HFF-Myc (cell line): ENCODE data around the gene REXO5.

Source experiments
- DNase-seq: peaks from one replicate; pipeline ENCODE4 v3.0.0-alpha.2; 2011; ENCODE audit warnings: low read depth; ENCODE audit errors: extremely low read depth
- H3K4me3 ChIP-seq: replicated peaks from 2 replicates; pipeline ENCODE4 v1.5.1; 2011; ENCODE audit warnings: low read depth, mild to moderate bottlenecking, control low read depth, low read length
- CTCF ChIP-seq: IDR thresholded peaks from 2 replicates; pipeline ENCODE4 v1.5.1; 2012; ENCODE audit warnings: mild to moderate bottlenecking, low read depth, low read length, control low read depth; ENCODE audit errors: missing control alignments

REXO5 gene

GRCh38 chr16:20781697-20782096, 24.6 kb upstream of the REXO5 start:
- no peak overlapping the region for H3K4me3 ChIP-seq
- no peak for DNase-seq
- TF ChIP-seq CTCF = no peak

- TF ChIP-seq CTCF = no peak
- H3K4me3 ChIP-seq = no peak overlapping the region
- no peak for DNase-seq
Observed at GRCh38 chr16:20782470-20782869, 23.9 kb upstream of the REXO5 start.

GRCh38 chr16:20784204-20784603, 22.1 kb upstream of the REXO5 start:
- no peak for TF ChIP-seq CTCF
- H3K4me3 ChIP-seq = no peak overlapping the region
- no peak for DNase-seq

- TF ChIP-seq CTCF = no peak
- no peak for DNase-seq
- no peak overlapping the region for H3K4me3 ChIP-seq
Observed at GRCh38 chr16:20789130-20789529, 17.2 kb upstream of the REXO5 start.

GRCh38 chr16:20791923-20792612, 14.3 kb upstream of the REXO5 start:
- no peak for DNase-seq
- H3K4me3 ChIP-seq = no peak overlapping the region
- no peak for TF ChIP-seq CTCF

GRCh38 chr16:20798364-20798763, 8.0 kb upstream of the REXO5 start:
- no peak overlapping the region for H3K4me3 ChIP-seq
- no peak for TF ChIP-seq CTCF
- no peak for DNase-seq

GRCh38 chr16:20799599-20799998, 6.7 kb upstream of the REXO5 start:
- DNase-seq = no peak

More at GRCh38 chr16:20799599-20799998, 6.7 kb upstream of the REXO5 start:
- TF ChIP-seq CTCF = peak; percentile 48
- no peak overlapping the region for H3K4me3 ChIP-seq
